KMS-11 (cell line): ENCODE data around the gene PLXNA2.

Experiments used
- H2AFZ ChIP-seq: fragments of 200-600 bp; sonication (generic); 2 replicates; pipeline ENCODE4 v1.6.1; 2016; ENCODE audit warnings: antibody characterized with exemption, mixed run types, low read depth
- H3K27ac ChIP-seq: fragments of 200-600 bp; sonication (generic); 2 replicates; pipeline ENCODE4 v1.6.1; 2016; ENCODE audit warnings: mild to moderate bottlenecking, mixed run types
- H3K27me3 ChIP-seq: fragments of 200-600 bp; sonication (generic); 2 replicates; pipeline ENCODE4 v1.6.1; 2017; ENCODE audit warnings: mild to moderate bottlenecking, low read depth, mixed run types, moderate library complexity; ENCODE audit not compliant: insufficient read depth
- H3K36me3 ChIP-seq: fragments of 200-600 bp; sonication (generic); 2 replicates; pipeline ENCODE4 v1.6.1; 2017; ENCODE audit warnings: mild to moderate bottlenecking, mixed run types; ENCODE audit not compliant: insufficient read depth
- H3K4me1 ChIP-seq: fragments of 200-600 bp; sonication (generic); 2 replicates; pipeline ENCODE4 v1.6.1; 2016; ENCODE audit warnings: mild to moderate bottlenecking, low read depth, mixed run types; ENCODE audit not compliant: poor library complexity, severe bottlenecking
- H3K4me2 ChIP-seq: fragments of 200-600 bp; sonication (generic); 2 replicates; pipeline ENCODE4 v1.7.0; 2016; ENCODE audit warnings: mild to moderate bottlenecking, mixed run types
- H3K4me3 ChIP-seq: fragments of 200-600 bp; sonication (generic); IDR thresholded peaks from 2 replicates; pipeline ENCODE4 v1.6.1; 2017; ENCODE audit warnings: low read depth, low read length, mixed read lengths; ENCODE audit not compliant: insufficient read depth
- H3K79me2 ChIP-seq: fragments of 200-600 bp; sonication (generic); 2 replicates; pipeline ENCODE4 v1.6.1; 2016; ENCODE audit warnings: low read depth, mixed run types; ENCODE audit not compliant: insufficient read depth
- H3K9ac ChIP-seq: fragments of 200-600 bp; sonication (generic); 2 replicates; pipeline ENCODE4 v1.6.1; 2016; ENCODE audit warnings: mild to moderate bottlenecking, mixed run types
- H4K20me1 ChIP-seq: fragments of 200-600 bp; sonication (generic); 2 replicates; pipeline ENCODE4 v1.6.1; 2016; ENCODE audit warnings: mild to moderate bottlenecking, mixed run types; ENCODE audit not compliant: insufficient read depth
- TF ChIP-seq, protein P1 (sequence below): fragments of 200-600 bp; sonication (generic); conservative IDR thresholded peaks from 2 replicates; pipeline ENCODE4 v1.6.1; 2017; ENCODE audit warnings: low read depth, mild to moderate bottlenecking, antibody characterized with exemption, low read length, moderate library complexity, mixed read lengths

Gene PLXNA2

GRCh38 chr1:208090388-208091301, 153.5 kb downstream of the PLXNA2 start:
- Histone ChIP-seq H3K79me2 (no peaks in the 10 kb centered on the region), H3K4me1 (peaks cover 16% of the 10 kb centered on the region), H3K4me3 (no peak overlapping the region), H2AFZ (no peak overlapping the region), H3K9ac (no peak overlapping the region), H3K4me2 (no peak overlapping the region), H4K20me1 (no peaks in the 10 kb centered on the region), H3K27ac (no peak overlapping the region), H3K36me3 (no peaks in the 10 kb centered on the region), H3K27me3 (no peaks in the 10 kb centered on the region)
- TF ChIP-seq, protein P1, sequence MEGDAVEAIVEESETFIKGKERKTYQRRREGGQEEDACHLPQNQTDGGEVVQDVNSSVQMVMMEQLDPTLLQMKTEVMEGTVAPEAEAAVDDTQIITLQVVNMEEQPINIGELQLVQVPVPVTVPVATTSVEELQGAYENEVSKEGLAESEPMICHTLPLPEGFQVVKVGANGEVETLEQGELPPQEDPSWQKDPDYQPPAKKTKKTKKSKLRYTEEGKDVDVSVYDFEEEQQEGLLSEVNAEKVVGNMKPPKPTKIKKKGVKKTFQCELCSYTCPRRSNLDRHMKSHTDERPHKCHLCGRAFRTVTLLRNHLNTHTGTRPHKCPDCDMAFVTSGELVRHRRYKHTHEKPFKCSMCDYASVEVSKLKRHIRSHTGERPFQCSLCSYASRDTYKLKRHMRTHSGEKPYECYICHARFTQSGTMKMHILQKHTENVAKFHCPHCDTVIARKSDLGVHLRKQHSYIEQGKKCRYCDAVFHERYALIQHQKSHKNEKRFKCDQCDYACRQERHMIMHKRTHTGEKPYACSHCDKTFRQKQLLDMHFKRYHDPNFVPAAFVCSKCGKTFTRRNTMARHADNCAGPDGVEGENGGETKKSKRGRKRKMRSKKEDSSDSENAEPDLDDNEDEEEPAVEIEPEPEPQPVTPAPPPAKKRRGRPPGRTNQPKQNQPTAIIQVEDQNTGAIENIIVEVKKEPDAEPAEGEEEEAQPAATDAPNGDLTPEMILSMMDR: no peak

DNA sequence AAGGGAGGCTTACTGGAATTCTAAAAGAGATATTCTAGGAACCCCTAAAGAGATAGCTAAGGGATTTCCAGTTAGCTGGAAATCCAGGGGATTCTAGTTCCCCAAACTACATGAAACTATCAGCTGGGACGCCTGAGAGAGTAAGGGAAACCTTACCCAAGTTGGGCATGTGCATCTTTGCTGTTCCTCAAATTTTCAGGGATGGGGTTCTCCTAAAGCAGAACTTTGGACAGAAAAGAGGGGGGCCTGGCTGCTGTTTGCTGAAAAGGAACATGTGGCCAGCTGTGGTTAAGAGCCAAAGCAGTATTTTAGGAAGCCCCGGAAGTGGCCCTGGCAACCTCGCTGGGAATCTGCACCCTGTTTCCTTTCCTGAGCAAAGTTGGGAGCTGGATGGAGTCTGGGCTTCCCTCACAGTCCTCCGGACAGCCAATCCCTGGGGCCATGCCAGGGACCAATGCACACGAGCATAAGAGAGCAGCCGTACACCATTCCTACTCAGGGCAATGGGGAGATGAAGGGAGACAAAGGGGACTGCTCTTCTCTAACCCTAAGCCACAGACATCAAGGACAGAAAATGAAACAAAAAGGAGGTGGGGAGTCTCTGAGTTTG, 154.3 kb downstream of the PLXNA2 start:
- Histone ChIP-seq H3K4me2 (no peak overlapping the region), H3K27ac (no peak overlapping the region), H3K36me3 (no peaks in the 10 kb centered on the region), H3K79me2 (no peaks in the 10 kb centered on the region), H3K4me1 (peaks cover 16% of the 10 kb centered on the region), H3K4me3 (no peak overlapping the region), H4K20me1 (no peaks in the 10 kb centered on the region), H2AFZ (no peak overlapping the region), H3K27me3 (no peaks in the 10 kb centered on the region), H3K9ac (no peak overlapping the region)
- TF ChIP-seq, protein P1: no peak

DNA sequence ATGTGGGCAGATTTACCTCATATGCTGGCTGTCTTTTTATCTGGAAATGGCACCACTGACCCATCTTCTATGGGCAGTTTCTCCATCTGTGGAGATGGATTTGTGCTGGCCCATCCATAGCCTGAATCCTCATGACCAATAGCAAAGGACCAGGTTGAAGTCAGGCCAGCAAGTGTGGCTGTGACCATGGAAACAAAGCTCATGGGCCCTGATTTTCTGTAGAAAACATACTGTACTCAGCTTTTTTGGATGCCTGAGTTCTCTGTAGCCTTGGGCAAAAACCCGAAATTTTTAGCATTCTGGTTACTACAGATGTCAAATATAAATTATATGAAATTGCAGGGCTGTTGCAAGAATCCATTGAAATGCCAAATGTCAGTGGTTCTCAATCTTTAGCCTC, 155.0 kb downstream of the PLXNA2 start:
- Histone ChIP-seq H3K4me2 (no peak overlapping the region), H3K27ac (no peak overlapping the region), H4K20me1 (no peaks in the 10 kb centered on the region), H3K9ac (no peak overlapping the region), H3K4me3 (no peak overlapping the region), H2AFZ (no peak overlapping the region), H3K27me3 (no peaks in the 10 kb centered on the region), H3K4me1 (peaks cover 16% of the 10 kb centered on the region), H3K79me2 (no peaks in the 10 kb centered on the region), H3K36me3 (no peaks in the 10 kb centered on the region)
- TF ChIP-seq, protein P1: no peak

DNA sequence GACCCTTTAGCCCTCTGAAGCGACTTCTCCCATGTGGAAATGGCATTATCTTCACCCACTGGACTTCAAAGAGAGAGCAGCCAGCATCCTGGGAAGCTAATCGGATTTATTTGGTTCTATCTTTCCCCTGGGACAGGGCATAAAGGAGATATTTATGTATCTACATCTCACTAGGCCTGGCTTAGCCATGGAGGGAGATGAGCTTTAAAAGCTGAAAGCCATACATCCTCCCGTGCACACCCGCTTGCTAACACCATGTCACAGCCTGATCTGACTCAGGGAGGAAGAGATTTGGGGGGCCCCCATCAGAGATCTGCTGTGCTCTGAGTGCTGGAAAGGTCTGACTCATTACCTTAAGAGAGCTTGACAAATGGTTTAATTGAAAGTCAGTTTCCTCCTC, 155.9 kb downstream of the PLXNA2 start:
- TF ChIP-seq, protein P1: no peak
- H3K27me3 ChIP-seq: no peaks in the 10 kb centered on the region
- no peak overlapping the region for H3K27ac ChIP-seq
- H3K9ac ChIP-seq: no peak overlapping the region
- peaks cover 16% of the 10 kb centered on the region for H3K4me1 ChIP-seq
- no peaks in the 10 kb centered on the region for H3K36me3 ChIP-seq
- H2AFZ ChIP-seq: no peak overlapping the region
- no peak overlapping the region for H3K4me2 ChIP-seq
- no peak overlapping the region for H3K4me3 ChIP-seq
- H4K20me1 ChIP-seq: no peaks in the 10 kb centered on the region
- no peaks in the 10 kb centered on the region for H3K79me2 ChIP-seq
